NT2/D1 (cell line): ENCODE data around the gene ACAP3.

Experiments
- SUZ12 ChIP-seq: IDR thresholded peaks from 2 replicates; pipeline ENCODE4 v1.6.1; 2011; ENCODE audit not compliant: insufficient read length, insufficient read depth; ENCODE audit errors: extremely low read depth
- YY1 ChIP-seq: IDR thresholded peaks from 2 replicates; pipeline ENCODE4 v1.6.1; 2011; ENCODE audit not compliant: insufficient read length, insufficient read depth
- ZNF274 ChIP-seq: IDR thresholded peaks from 2 replicates; pipeline ENCODE4 v1.6.1; 2011; ENCODE audit warnings: mild to moderate bottlenecking, low read depth, low read length

DNA sequence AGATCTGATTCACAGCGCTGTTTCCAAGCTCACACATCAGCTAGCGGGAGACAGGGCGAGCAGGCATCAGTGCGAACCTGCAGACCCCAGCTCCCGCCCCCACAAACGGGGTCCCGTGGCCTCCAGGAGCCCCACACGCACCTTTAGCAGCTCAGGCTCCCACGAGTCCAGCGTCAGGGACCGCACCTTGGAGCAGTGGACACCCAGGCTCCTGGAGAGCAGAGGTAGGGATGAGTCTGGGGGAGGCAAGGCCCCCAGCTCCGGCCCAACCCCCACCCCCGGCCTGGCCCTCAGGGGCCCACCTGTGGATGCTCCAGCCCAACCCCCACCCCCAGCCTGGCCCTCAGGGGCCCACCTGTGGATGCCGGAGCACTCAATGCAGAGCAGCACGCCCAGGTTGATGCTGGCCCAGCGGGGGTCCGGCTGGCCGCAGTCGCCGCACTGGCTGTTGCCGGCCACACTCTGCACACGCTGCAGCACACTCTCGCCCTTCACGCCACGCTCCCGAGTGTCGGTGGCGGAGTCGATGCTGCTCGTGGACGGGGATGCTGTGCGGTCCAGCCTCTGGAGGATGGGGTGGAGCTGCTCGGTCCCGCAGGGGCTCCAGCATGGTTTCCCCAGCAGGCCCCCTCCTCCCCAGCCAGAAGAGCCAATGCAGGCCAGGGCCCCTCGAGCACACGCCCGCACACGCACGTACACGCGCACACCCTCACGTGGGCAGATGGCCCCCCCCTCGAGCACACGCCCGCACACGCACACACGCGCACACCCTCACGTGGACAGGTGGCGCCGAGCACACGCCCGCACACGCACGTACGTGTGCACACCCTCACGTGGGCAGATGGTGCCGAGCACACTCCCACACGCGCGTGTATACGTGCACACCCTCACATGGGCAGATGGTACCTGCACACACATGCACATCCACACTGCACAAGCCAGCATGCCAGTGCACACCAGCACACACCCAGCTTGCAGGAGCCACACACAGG, 11.4 kb downstream of the ACAP3 start:
- TF ChIP-seq YY1 (no peak), SUZ12 (no peak), ZNF274 (no peak)
